GM12801 (cell line): ENCODE results near the gene DTNA.

Experiments used
- CTCF ChIP-seq: IDR thresholded peaks from one replicate; pipeline ENCODE4 v1.5.1; 2011; ENCODE audit warnings: control low read depth; ENCODE audit not compliant: insufficient read length; ENCODE audit errors: extremely low read depth

DTNA gene

GRCh38 chr18:34886177-34886576 lies 176.1 kb downstream of the DTNA start:
- no peak for TF ChIP-seq CTCF

GRCh38 chr18:34887881-34888580 lies 177.9 kb downstream of the DTNA start:
- TF ChIP-seq CTCF: no peak

- TF ChIP-seq CTCF: no peak
Measured at GRCh38 chr18:34890486-34891085, 180.5 kb downstream of the DTNA start.

GRCh38 chr18:34892379-34892778 lies 182.3 kb downstream of the DTNA start:
- TF ChIP-seq CTCF: no peak

- no peak for TF ChIP-seq CTCF
Measured at GRCh38 chr18:34893239-34893638, 183.1 kb downstream of the DTNA start.

DNA sequence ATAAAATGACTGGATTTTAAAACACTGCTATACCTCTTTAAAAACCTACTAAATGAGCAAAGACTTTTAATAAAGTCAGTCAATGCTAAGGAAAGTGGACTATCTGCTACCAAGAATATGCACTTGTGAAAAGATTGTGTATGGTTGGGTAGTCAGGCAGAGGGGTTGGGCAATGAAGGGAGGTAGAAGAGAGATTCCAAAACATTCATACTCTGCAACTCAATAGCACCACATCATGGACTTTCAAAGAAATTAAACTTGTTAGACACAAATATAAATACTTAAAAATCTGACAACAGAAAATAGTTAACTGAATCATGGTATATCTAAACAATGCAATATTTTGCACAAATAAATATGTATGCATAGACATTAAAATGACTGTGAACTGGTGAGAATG lies 191.2 kb downstream of the DTNA start:
- no peak for TF ChIP-seq CTCF

DNA sequence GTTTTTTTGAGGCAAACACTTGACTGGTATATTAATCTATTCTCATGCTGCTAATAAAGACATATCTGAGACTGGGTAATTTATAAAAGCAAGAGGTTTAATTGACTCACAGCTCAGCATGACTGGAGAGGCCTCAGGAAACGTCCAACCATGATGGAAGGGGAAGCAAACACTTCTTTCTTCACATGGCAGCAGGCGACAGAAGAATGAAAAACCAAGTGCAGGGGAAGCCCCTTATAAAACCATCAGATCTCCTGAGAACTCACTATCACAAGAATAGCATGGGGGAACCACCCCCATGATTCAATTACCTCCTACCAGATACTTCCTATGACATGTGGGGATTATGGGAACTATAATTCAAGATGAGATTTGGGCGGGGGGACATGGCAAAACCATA lies 194.9 kb downstream of the DTNA start:
- no peak for TF ChIP-seq CTCF
